Endothelial cell of umbilical vein (primary cell): ENCODE measurements around the gene SUSD6. TPM values are rescaled to one million over a fixed set of nuclear protein-coding genes. Genes with fewer than 3 reads are reported as not detected.
"Not testable (repeated sequence)": the region's sequence is repeated elsewhere in the genome, so short reads cannot be mapped to it uniquely, and the experiment has no call there.

Experiments
- BruUV-seq: library from RNA; stranded (reverse); fragments of 400-500 nt; replicated peaks from 2 replicates; lab custom pipeline; 2021; lab: Mats Ljungman, UMichigan
- CTCF ChIA-PET: fragments of 300-600, 350-600 bp; sonication (Branson Sonifier 250); formaldehyde crosslinking; loops from one replicate; lab custom pipeline; 2021; ENCODE audit warnings: antibody characterized with exemption, inconsistent platforms; lab: Charles Lee
- POLR2A ChIA-PET: fragments of 300-600, 350-600 bp; sonication (Branson Sonifier 250); formaldehyde crosslinking; loops from one replicate; lab custom pipeline; 2021; ENCODE audit warnings: antibody characterized with exemption, inconsistent platforms; lab: Charles Lee
- DNase-seq: peaks from one replicate; pipeline ENCODE4 v3.0.0-alpha.2; 2011; ENCODE audit warnings: low read depth, low spot score
- FAIRE-seq: peaks from 2 replicates; lab custom pipeline; 2011; peaks lifted over from hg19 to GRCh38; lab: Jason Lieb, UNC
- H2AFZ ChIP-seq: 2 replicates; pipeline ENCODE4 v1.6.0; 2012; ENCODE audit warnings: low read depth, low read length, control low read depth, inconsistent platforms
- H3K27ac ChIP-seq: 2 replicates; pipeline ENCODE4 v1.5.1; 2011; ENCODE audit warnings: low read depth, mild to moderate bottlenecking, control low read depth, low read length, moderate library complexity; ENCODE audit not compliant: insufficient read depth
- H3K27me3 ChIP-seq, 2 experiments: 2 replicates each; pipeline versions ENCODE4 v1.6.0 to v1.6.1; 2011; ENCODE audit warnings: low read length in 2 of 2, mixed read lengths in 1 of 2; ENCODE audit not compliant: control insufficient read depth in 2 of 2, insufficient read depth in 2 of 2
- H3K36me3 ChIP-seq, 2 experiments: 2 replicates in 1 of 2; 3 replicates in 1 of 2; pipeline ENCODE4 v1.5.1; 2011; ENCODE audit warnings: low read length in 2 of 2, mild to moderate bottlenecking in 1 of 2, moderate library complexity in 1 of 2; ENCODE audit not compliant: control insufficient read depth in 2 of 2, insufficient read depth in 2 of 2; ENCODE audit errors: extremely low read depth in 1 of 2
- H3K4me1 ChIP-seq: 3 replicates; pipeline ENCODE4 v1.5.1; 2011; ENCODE audit warnings: mild to moderate bottlenecking, low read length; ENCODE audit not compliant: control insufficient read depth, insufficient read depth; ENCODE audit errors: extremely low read depth
- H3K4me2 ChIP-seq: 2 replicates; pipeline ENCODE4 v1.6.1; 2011; ENCODE audit warnings: low read length, control low read depth, mixed read lengths; ENCODE audit not compliant: insufficient read depth
- H3K4me3 ChIP-seq, 3 experiments: fragments of 200-600 bp in 1 of 3; sonication (generic), shearing (Covaris generic) in 1 of 3; replicated peaks in 1 of 3; 2 replicates each; pipeline ENCODE4 v1.5.1; 2011 to 2016; ENCODE audit warnings: control low read depth in 3 of 3, low read length in 3 of 3, mild to moderate bottlenecking in 2 of 3, inconsistent platforms in 1 of 3, low read depth in 1 of 3, moderate library complexity in 1 of 3; ENCODE audit not compliant: insufficient read depth in 1 of 3
- H3K79me2 ChIP-seq: 2 replicates; pipeline ENCODE4 v1.6.0; 2012; ENCODE audit warnings: low read length, inconsistent platforms; ENCODE audit not compliant: control insufficient read depth, insufficient read depth
- H3K9ac ChIP-seq: replicated peaks from 2 replicates; pipeline ENCODE3; 2011; ENCODE audit warnings: low read length, control low read depth; ENCODE audit not compliant: insufficient read depth; ENCODE audit errors: extremely low read depth
- H3K9me1 ChIP-seq: replicated peaks from 3 replicates; pipeline ENCODE4 v1.6.0; 2011; ENCODE audit warnings: mild to moderate bottlenecking, low read length; ENCODE audit not compliant: control insufficient read depth, insufficient read depth; ENCODE audit errors: extremely low read depth
- H3K9me3 ChIP-seq: replicated peaks from 2 replicates; pipeline ENCODE4 v1.5.1; 2012; ENCODE audit warnings: low read length, inconsistent platforms; ENCODE audit not compliant: control insufficient read depth, insufficient read depth
- H4K20me1 ChIP-seq: replicated peaks from 2 replicates; pipeline ENCODE3; 2011; ENCODE audit warnings: mild to moderate bottlenecking, low read length; ENCODE audit not compliant: control insufficient read depth, insufficient read depth; ENCODE audit errors: extremely low read depth
- CTCF ChIP-seq, 2 donors: IDR thresholded peaks; 1 replicate in 1 of 2; 2 replicates in 1 of 2; pipeline ENCODE4 v1.5.1; 2011; ENCODE audit warnings: low read length in 2 of 2, mild to moderate bottlenecking in 2 of 2, moderate library complexity in 2 of 2, control low read depth in 1 of 2, inconsistent platforms in 1 of 2, low read depth in 1 of 2; ENCODE audit not compliant: insufficient read depth in 1 of 2; ENCODE audit errors: extremely low read depth in 1 of 2
- EZH2 ChIP-seq: IDR thresholded peaks from 2 replicates; pipeline ENCODE4 v1.6.1; 2012; ENCODE audit warnings: borderline replicate concordance, low read depth, mild to moderate bottlenecking, moderate library complexity, low read length, inconsistent platforms; ENCODE audit not compliant: severe bottlenecking
- FOS ChIP-seq: IDR thresholded peaks from 2 replicates; pipeline ENCODE4 v1.6.1; 2011; ENCODE audit warnings: mild to moderate bottlenecking, low read length, moderate library complexity, borderline replicate concordance; ENCODE audit not compliant: insufficient read depth
- GATA2 ChIP-seq: IDR thresholded peaks from 2 replicates; pipeline ENCODE4 v1.7.0; 2011; ENCODE audit warnings: low read depth, mild to moderate bottlenecking, moderate library complexity, mixed read lengths, low read length; ENCODE audit not compliant: insufficient read length, insufficient read depth
- JUN ChIP-seq: IDR thresholded peaks from 2 replicates; pipeline ENCODE4 v1.6.1; 2011; ENCODE audit warnings: borderline replicate concordance, low read depth; ENCODE audit not compliant: insufficient read length, insufficient read depth
- MYC ChIP-seq: IDR thresholded peaks from one replicate; pipeline ENCODE4 v1.6.1; 2011; ENCODE audit warnings: mild to moderate bottlenecking, low read depth, low read length
- POLR2A ChIP-seq: IDR thresholded peaks from 2 replicates; pipeline ENCODE4 v1.6.1; 2012; ENCODE audit warnings: low read depth, mild to moderate bottlenecking, control low read depth, low read length
- POLR2AphosphoS5 ChIP-seq: IDR thresholded peaks from 2 replicates; pipeline ENCODE4 v1.6.1; 2012; ENCODE audit warnings: low read depth, mild to moderate bottlenecking, control low read depth, low read length, moderate library complexity; ENCODE audit not compliant: insufficient read depth
- dilution Hi-C: fragments of 300-500 bp; cut with MboI; formaldehyde crosslinking; loops from one replicate; pipeline ENCODE4 v1.15.0; 2019; ENCODE audit warnings: low sequenced_read_pairs; ENCODE audit not compliant: extremely low pct_ligation_motif_present
- intact Hi-C: fragments of 100-400 bp; cut with micrococcal nuclease; formaldehyde crosslinking; loops from one replicate; pipeline ENCODE4 v1.10.0; 2022
- polyA plus RNA-seq, 4 experiments: library from polyadenylated mRNA; depleted of rRNA in 3 of 4; stranded (reverse) in 3 of 4; unstranded in 1 of 4; fragments of >200 nt; gene quantifications; 2 replicates each; pipeline versions ENCODE4 v1.2.1 to v1.2.3, GENCODE V29; 2011 to 2012; ENCODE audit warnings: missing spikeins in 1 of 4
- total RNA-seq: library from RNA; stranded (reverse); gene quantifications from 2 replicates; pipeline ENCODE4 v1.2.3, GENCODE V29; 2021
- TF ChIP-seq, protein P1 (sequence below): IDR thresholded peaks from 2 replicates; pipeline ENCODE4 v1.6.1; 2011; ENCODE audit not compliant: insufficient read depth, insufficient read length

SUSD6 gene
- total and polyA plus RNA-seq, 2 donors (not counting 3 experiments of a cell fraction or from before 2014, with no cell fraction given): 13.4 to 19.5 TPM

- peaks cover 0 to 2% of the 10 kb centered on the region in 2 experiments for H3K36me3 ChIP-seq
- H3K4me1 ChIP-seq: peaks cover 23% of the 10 kb centered on the region
- no peak overlapping the region for H2AFZ ChIP-seq
- FAIRE-seq (no peak), DNase-seq (no peak)
- H3K4me2 ChIP-seq: no peak overlapping the region
- H3K9me3 ChIP-seq: no peaks in the 10 kb centered on the region
- TF ChIP-seq, protein P1, sequence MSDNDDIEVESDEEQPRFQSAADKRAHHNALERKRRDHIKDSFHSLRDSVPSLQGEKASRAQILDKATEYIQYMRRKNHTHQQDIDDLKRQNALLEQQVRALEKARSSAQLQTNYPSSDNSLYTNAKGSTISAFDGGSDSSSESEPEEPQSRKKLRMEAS: no peak
- TF ChIP-seq MYC (no peak), CTCF (IDR thresholded peaks at IDR 0.05; ENCODE audit: extremely low read depth in 1 of 2, insufficient read depth in 1 of 2, low read depth in 1 of 2, low read length in 2 of 2) (no peak), POLR2AphosphoS5 (no peak), EZH2 (no peak), POLR2A (no peak), JUN (no peak), FOS (no peak), GATA2 (no peak)
- H3K9me1 ChIP-seq: no peaks in the 10 kb centered on the region
- dilution Hi-C loops (no loop called here), intact Hi-C loops (loop anchor here (5.0 kb wide), 1 partner anchor 476 kb away; no protein-coding TSS in a partner anchor)
- H3K4me3 ChIP-seq: no peak overlapping the region
- H3K27ac ChIP-seq: no peak overlapping the region
- no TSS peak for BruUV-seq
- H3K79me2 ChIP-seq: peaks cover 1% of the 10 kb centered on the region
- no peak overlapping the region for H3K9ac ChIP-seq
- CTCF ChIA-PET: no interaction called here
- no peaks in the 10 kb centered on the region for H3K27me3 ChIP-seq
- H4K20me1 ChIP-seq: no peaks in the 10 kb centered on the region
- POLR2A ChIA-PET: no interaction called here
Observed at GRCh38 chr14:69698572-69698971, 87.2 kb downstream of the SUSD6 start.

- H3K4me1 ChIP-seq: peaks cover 23% of the 10 kb centered on the region
- H3K36me3 ChIP-seq, H3K79me2 ChIP-seq, H3K4me3 ChIP-seq, H3K27ac ChIP-seq, H3K9ac ChIP-seq, DNase-seq, H3K27me3 ChIP-seq, H2AFZ ChIP-seq, FAIRE-seq, BruUV-seq, H3K9me1 ChIP-seq, H3K9me3 ChIP-seq, H4K20me1 ChIP-seq, dilution Hi-C loops, CTCF ChIA-PET, POLR2A ChIA-PET, H3K4me2 ChIP-seq: not testable (repeated sequence)
- intact Hi-C loops: loop anchor here (5.0 kb wide), 1 partner anchor 477 kb away; no protein-coding TSS in a partner anchor
Observed at GRCh38 chr14:69699243-69699642, 87.8 kb downstream of the SUSD6 start.
